Measurements from ENCODE around the gene GHITM.

- TF ChIP-seq CTCF (IDR thresholded peaks at IDR 0.05; ENCODE audit: insufficient read depth, low read length, poor library complexity, severe bottlenecking) (no peak), EZH2phosphoT487 (conservative IDR thresholded peaks at IDR 0.05; ENCODE audit: low read length) (no peak)
Observed at GRCh38 chr10:84158550-84158949, 19.2 kb downstream of the GHITM start.

Data from SU-DHL-6 (cell line).